ENCODE data around the gene RELL1. TPM values are rescaled to one million over a fixed set of nuclear protein-coding genes. Genes with fewer than 3 reads are reported as not detected.

The RELL1 gene
- total and polyA plus RNA-seq, 2 donors (not counting 1 experiment from before 2014, with no cell fraction given) = 0.64 to 3.2 TPM

DNA sequence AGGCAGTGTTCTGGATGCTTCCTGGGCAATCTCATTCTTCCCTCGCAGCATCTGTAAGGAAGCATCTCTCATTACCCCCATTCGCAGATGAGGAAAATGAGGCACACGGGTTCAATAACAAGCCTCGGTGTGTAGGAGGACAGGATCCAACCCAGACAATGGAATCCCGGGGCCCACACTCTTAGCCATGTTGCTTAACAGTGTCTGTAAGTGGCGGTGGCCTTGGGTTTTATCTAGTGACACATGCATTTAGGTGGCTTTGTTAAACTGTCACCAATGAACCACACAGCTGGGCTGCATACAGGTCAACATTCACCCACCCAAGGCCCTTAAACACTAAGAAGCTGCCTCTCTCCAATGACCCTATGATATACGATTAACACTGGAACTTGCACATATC, 22.6 kb downstream of the RELL1 start:
- H4K20me1 ChIP-seq (ENCODE audit: control insufficient read depth, insufficient read depth, low read length, poor library complexity, severe bottlenecking) = no peaks in the 10 kb centered on the region
- no peak overlapping the region for H3K4me2 ChIP-seq (replicated peaks; ENCODE audit: low read depth, low read length, poor library complexity, severe bottlenecking)
- intact Hi-C loops (cut with micrococcal nuclease) = no loop called here
- CTCF ChIA-PET = no interaction called here
- DNase-seq (no peak), ATAC-seq (ENCODE audit: low read depth) (no peak)
- H3K4me3 ChIP-seq (ENCODE audit: control extremely low read depth in 1 of 5, extremely low read depth in 1 of 5, insufficient read depth in 1 of 5, low read depth in 2 of 5, low read length in 4 of 5) = no peak overlapping the region
- Mint-ChIP-seq H3K27me3 (peaks cover 5% of the 10 kb centered on the region), H3K4me3 (no peak overlapping the region), H3K27ac (no peak overlapping the region), H3K4me1 (peaks cover 5% of the 10 kb centered on the region), H3K9me3 (ENCODE audit: insufficient read depth) (no peaks in the 10 kb centered on the region)
- WGBS (ENCODE audit: insufficient coverage) = 67% methylated on average over 3 of the region's 7 CpGs
- no peak overlapping the region for H2AFZ ChIP-seq (ENCODE audit: insufficient read depth, low read depth, low read length, poor library complexity, severe bottlenecking)
- H3K4me1 ChIP-seq (ENCODE audit: control insufficient read depth in 2 of 2, insufficient read depth in 2 of 2, low read length in 2 of 2) = no peaks in the 10 kb centered on the region
- no peak overlapping the region for H3K9ac ChIP-seq (ENCODE audit: low read length)
- POLR2A ChIA-PET = no interaction called here
- no peak for TF ChIP-seq EZH2 (IDR thresholded peaks at IDR 0.05; ENCODE audit: borderline replicate concordance, insufficient read depth, low read depth, low read length, poor library complexity, severe bottlenecking)
- TF ChIP-seq, protein P1, sequence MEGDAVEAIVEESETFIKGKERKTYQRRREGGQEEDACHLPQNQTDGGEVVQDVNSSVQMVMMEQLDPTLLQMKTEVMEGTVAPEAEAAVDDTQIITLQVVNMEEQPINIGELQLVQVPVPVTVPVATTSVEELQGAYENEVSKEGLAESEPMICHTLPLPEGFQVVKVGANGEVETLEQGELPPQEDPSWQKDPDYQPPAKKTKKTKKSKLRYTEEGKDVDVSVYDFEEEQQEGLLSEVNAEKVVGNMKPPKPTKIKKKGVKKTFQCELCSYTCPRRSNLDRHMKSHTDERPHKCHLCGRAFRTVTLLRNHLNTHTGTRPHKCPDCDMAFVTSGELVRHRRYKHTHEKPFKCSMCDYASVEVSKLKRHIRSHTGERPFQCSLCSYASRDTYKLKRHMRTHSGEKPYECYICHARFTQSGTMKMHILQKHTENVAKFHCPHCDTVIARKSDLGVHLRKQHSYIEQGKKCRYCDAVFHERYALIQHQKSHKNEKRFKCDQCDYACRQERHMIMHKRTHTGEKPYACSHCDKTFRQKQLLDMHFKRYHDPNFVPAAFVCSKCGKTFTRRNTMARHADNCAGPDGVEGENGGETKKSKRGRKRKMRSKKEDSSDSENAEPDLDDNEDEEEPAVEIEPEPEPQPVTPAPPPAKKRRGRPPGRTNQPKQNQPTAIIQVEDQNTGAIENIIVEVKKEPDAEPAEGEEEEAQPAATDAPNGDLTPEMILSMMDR (IDR thresholded peaks at IDR 0.05) = no peak
- H3K9me3 ChIP-seq (ENCODE audit: control extremely low read depth in 1 of 3, control insufficient read depth in 2 of 3, insufficient read depth in 1 of 3, low read length in 2 of 3) = no peaks in the 10 kb centered on the region
- H3K79me2 ChIP-seq (ENCODE audit: control insufficient read depth, insufficient read depth, low read length) = no peaks in the 10 kb centered on the region
- no peaks in the 10 kb centered on the region for H3K36me3 ChIP-seq (replicated peaks in 1 of 2; ENCODE audit: control extremely low read depth in 1 of 2, control insufficient read depth in 1 of 2, extremely low read depth in 1 of 2, insufficient read depth in 2 of 2, low read length in 1 of 2)
- no peak overlapping the region for H3K27ac ChIP-seq (ENCODE audit: low read length in 2 of 2)
- no peaks in the 10 kb centered on the region for H3K27me3 ChIP-seq (replicated peaks in 1 of 4; ENCODE audit: control extremely low read depth in 1 of 4, control insufficient read depth in 3 of 4, insufficient read depth in 4 of 4, low read length in 3 of 4)

DNA sequence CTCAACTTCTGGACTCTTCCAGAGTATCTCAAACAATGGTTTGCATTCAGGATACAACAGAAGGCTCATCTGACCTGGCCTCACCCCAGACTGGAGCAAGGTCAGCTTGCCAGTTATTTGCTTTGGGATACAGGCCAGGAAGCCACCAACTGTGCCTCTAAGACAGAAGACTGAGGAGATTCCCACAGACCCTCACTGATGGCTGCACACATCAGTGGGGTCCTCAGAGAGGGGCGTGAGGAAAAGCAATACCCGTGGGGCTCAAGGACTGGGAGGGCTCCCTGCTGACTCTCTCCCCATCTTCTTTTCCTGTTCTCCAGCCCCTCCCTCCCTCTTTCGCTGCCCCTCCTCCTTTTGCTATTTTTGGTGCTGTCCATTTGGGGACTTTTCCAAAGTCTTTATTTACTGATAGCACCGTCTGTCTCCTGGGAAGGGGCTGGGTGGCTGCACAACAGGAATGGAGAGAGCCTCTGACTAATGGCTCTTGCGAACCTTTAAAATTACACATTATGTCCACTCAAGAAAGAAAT, 23.2 kb downstream of the RELL1 start:
- H3K79me2 ChIP-seq (ENCODE audit: control insufficient read depth, insufficient read depth, low read length) = no peaks in the 10 kb centered on the region
- peaks cover 5% of the 10 kb centered on the region for H3K4me1 Mint-ChIP-seq

More for the DNA sequence above, 23.2 kb downstream of the RELL1 start:
- Mint-ChIP-seq H3K9me3 (ENCODE audit: insufficient read depth) (no peaks in the 10 kb centered on the region), H3K27ac (no peak overlapping the region), H3K27me3 (peaks cover 5% of the 10 kb centered on the region), H3K4me3 (no peak overlapping the region)
- ATAC-seq (ENCODE audit: low read depth) (no peak), DNase-seq (no peak)
- no peaks in the 10 kb centered on the region for H3K4me1 ChIP-seq (ENCODE audit: control insufficient read depth in 2 of 2, insufficient read depth in 2 of 2, low read length in 2 of 2)
- no peaks in the 10 kb centered on the region for H3K36me3 ChIP-seq (replicated peaks in 1 of 2; ENCODE audit: control extremely low read depth in 1 of 2, control insufficient read depth in 1 of 2, extremely low read depth in 1 of 2, insufficient read depth in 2 of 2, low read length in 1 of 2)
- no peak overlapping the region for H3K27ac ChIP-seq (ENCODE audit: low read length in 2 of 2)
- WGBS (ENCODE audit: insufficient coverage) = 86% methylated on average over 2 of the region's 5 CpGs
- no peak overlapping the region for H3K4me2 ChIP-seq (replicated peaks; ENCODE audit: low read depth, low read length, poor library complexity, severe bottlenecking)
- H3K27me3 ChIP-seq (replicated peaks in 1 of 4; ENCODE audit: control extremely low read depth in 1 of 4, control insufficient read depth in 3 of 4, insufficient read depth in 4 of 4, low read length in 3 of 4) = no peaks in the 10 kb centered on the region
- no peaks in the 10 kb centered on the region for H3K9me3 ChIP-seq (ENCODE audit: control extremely low read depth in 1 of 3, control insufficient read depth in 2 of 3, insufficient read depth in 1 of 3, low read length in 2 of 3)
- CTCF ChIA-PET = no interaction called here
- no peak overlapping the region for H3K9ac ChIP-seq (ENCODE audit: low read length)
- H3K4me3 ChIP-seq (ENCODE audit: control extremely low read depth in 1 of 5, extremely low read depth in 1 of 5, insufficient read depth in 1 of 5, low read depth in 2 of 5, low read length in 4 of 5) = no peak overlapping the region
- POLR2A ChIA-PET = interaction anchor here (0.5 kb wide), 1 partner anchor 13 kb away, joined by 6 read pairs; no protein-coding TSS in a partner anchor
- intact Hi-C loops (cut with micrococcal nuclease) = no loop called here
- no peak for TF ChIP-seq EZH2 (IDR thresholded peaks at IDR 0.05; ENCODE audit: borderline replicate concordance, insufficient read depth, low read depth, low read length, poor library complexity, severe bottlenecking)
- TF ChIP-seq, protein P1 (IDR thresholded peaks at IDR 0.05) = no peak
- no peak overlapping the region for H2AFZ ChIP-seq (ENCODE audit: insufficient read depth, low read depth, low read length, poor library complexity, severe bottlenecking)
- H4K20me1 ChIP-seq (ENCODE audit: control insufficient read depth, insufficient read depth, low read length, poor library complexity, severe bottlenecking) = no peaks in the 10 kb centered on the region

Measured in B cell (primary cell).